Astrocyte of the spinal cord (primary cell): ENCODE results near the gene RTL10.
A peak's percentile ranks its signal among the peaks of the same experiment; 100 is the strongest.

Source experiments
- DNase-seq: peaks from one replicate; pipeline ENCODE4 v3.0.0; 2011; ENCODE audit warnings: low read depth, low spot score
- H3K4me3 ChIP-seq: 2 replicates; pipeline ENCODE4 v1.5.1; 2011; ENCODE audit warnings: low read depth, mild to moderate bottlenecking, low read length, moderate library complexity
- in situ Hi-C: cut with HindIII; loops from 2 replicates; pipeline ENCODE4 v1.10.0; 2017; ENCODE audit warnings: low sequenced_read_pairs
- TF ChIP-seq, protein P1 (sequence below): IDR thresholded peaks from 2 replicates; pipeline ENCODE4 v1.5.1; 2012; ENCODE audit warnings: low read depth, mild to moderate bottlenecking, low read length, inconsistent platforms

RTL10 gene

GRCh38 chr22:19857382-19857781 lies 2.7 kb upstream of the RTL10 start:
- in situ Hi-C loops = no loop called here
- TF ChIP-seq, protein P1, sequence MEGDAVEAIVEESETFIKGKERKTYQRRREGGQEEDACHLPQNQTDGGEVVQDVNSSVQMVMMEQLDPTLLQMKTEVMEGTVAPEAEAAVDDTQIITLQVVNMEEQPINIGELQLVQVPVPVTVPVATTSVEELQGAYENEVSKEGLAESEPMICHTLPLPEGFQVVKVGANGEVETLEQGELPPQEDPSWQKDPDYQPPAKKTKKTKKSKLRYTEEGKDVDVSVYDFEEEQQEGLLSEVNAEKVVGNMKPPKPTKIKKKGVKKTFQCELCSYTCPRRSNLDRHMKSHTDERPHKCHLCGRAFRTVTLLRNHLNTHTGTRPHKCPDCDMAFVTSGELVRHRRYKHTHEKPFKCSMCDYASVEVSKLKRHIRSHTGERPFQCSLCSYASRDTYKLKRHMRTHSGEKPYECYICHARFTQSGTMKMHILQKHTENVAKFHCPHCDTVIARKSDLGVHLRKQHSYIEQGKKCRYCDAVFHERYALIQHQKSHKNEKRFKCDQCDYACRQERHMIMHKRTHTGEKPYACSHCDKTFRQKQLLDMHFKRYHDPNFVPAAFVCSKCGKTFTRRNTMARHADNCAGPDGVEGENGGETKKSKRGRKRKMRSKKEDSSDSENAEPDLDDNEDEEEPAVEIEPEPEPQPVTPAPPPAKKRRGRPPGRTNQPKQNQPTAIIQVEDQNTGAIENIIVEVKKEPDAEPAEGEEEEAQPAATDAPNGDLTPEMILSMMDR = no peak
- no peak for DNase-seq
- H3K4me3 ChIP-seq = no peak overlapping the region

GRCh38 chr22:19855504-19856409 lies 1.1 kb upstream of the RTL10 start:
- in situ Hi-C loops = no loop called here
- H3K4me3 ChIP-seq = peak overlapping the region; percentile 94
- TF ChIP-seq, protein P1 = no peak
- DNase-seq = peak; percentile 20

- in situ Hi-C loops = no loop called here
- TF ChIP-seq, protein P1 = no peak
- peak overlapping the region; percentile 94 for H3K4me3 ChIP-seq
- peak; percentile 7 for DNase-seq
Measured at GRCh38 chr22:19853879-19854777, 546 bp downstream of the RTL10 start.

DNA sequence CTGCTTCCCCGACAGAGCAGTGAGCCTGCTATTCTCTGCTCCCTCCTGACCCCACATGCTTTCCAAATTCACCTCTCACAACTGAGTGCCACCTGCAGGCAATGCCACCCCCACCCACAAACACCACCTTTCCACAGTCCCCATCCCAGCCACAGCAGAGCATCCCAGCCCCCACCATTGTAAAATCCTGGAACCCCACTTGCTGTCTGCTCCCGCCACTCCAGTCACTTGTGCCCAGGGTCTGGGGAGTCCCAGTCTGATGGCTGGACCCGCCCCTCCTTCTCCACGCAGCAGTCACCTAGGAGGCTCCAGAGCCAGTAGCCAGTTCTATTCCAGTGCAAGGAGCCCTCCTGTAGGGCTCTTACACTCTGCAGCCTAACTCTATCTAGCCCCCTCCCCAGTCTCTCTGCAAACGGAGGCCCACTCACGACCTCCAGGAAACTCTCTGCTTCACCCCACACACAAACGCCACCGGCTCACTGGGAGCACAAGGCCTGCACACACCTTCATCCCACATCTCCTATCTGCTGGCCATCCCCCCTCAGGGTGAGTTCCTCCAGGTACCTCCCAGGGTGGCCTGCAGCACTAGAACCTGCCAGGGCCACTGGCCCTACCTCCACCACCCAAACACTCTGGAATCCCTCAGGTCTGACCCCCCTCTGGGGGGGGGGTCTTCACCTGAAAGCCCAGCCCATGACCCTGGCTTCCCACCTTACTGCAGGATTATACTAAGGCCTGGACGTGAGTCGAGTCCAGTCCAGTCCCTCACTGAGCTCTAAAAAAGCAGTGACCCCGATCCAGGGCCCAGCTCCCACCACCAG lies 1.4 kb downstream of the RTL10 start:
- DNase-seq = no peak

GRCh38 chr22:19852177-19852781 lies 2.4 kb downstream of the RTL10 start:
- no peak for DNase-seq
- TF ChIP-seq, protein P1 = no peak
- no peak overlapping the region for H3K4me3 ChIP-seq
- in situ Hi-C loops = no loop called here

More for the DNA sequence above, 1.4 kb downstream of the RTL10 start:
- in situ Hi-C loops = no loop called here
- TF ChIP-seq, protein P1 = no peak
- H3K4me3 ChIP-seq = peak overlapping the region; percentile 94
